Thyroid gland (tissue), 4 donors: ENCODE data around the gene PTPRN2.

Source experiments
- POLR2A ChIP-seq, 2 donors: fragments of 450-650 bp; IDR thresholded peaks; one replicate each; pipeline ENCODE4 v1.6.1; 2017; ENCODE audit warnings: antibody characterized with exemption in 2 of 2, mild to moderate bottlenecking in 2 of 2, moderate library complexity in 1 of 2
- TF ChIP-seq, protein P1 (sequence below), 6 experiments: fragments of 200-600 bp in 3 of 6; fragments of 450-650 bp in 3 of 6; sonication (generic) in 3 of 6; IDR thresholded peaks; one replicate each; pipeline ENCODE4 v1.5.1; 2016 to 2019; ENCODE audit warnings: antibody characterized with exemption in 6 of 6, mild to moderate bottlenecking in 2 of 6, inconsistent platforms in 1 of 6, moderate library complexity in 1 of 6

DNA sequence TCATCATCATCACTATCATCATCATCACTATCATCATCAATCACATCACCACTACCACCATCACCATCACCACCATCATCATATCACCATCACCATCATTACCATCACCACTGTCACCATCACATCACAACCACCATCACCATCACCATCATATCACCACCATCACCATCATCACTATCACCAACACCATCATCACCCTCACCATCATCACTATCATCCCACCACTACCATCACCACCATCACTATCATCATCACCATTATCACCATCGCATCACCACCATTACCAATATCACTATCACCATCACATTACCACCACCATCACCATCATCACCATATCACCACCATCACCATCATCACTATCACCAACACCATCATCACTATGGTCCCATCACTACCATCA lies 539.1 kb downstream of the PTPRN2 start:
- TF ChIP-seq POLR2A (IDR thresholded peaks at IDR 0.05): no peak
- TF ChIP-seq, protein P1, sequence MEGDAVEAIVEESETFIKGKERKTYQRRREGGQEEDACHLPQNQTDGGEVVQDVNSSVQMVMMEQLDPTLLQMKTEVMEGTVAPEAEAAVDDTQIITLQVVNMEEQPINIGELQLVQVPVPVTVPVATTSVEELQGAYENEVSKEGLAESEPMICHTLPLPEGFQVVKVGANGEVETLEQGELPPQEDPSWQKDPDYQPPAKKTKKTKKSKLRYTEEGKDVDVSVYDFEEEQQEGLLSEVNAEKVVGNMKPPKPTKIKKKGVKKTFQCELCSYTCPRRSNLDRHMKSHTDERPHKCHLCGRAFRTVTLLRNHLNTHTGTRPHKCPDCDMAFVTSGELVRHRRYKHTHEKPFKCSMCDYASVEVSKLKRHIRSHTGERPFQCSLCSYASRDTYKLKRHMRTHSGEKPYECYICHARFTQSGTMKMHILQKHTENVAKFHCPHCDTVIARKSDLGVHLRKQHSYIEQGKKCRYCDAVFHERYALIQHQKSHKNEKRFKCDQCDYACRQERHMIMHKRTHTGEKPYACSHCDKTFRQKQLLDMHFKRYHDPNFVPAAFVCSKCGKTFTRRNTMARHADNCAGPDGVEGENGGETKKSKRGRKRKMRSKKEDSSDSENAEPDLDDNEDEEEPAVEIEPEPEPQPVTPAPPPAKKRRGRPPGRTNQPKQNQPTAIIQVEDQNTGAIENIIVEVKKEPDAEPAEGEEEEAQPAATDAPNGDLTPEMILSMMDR (IDR thresholded peaks at IDR 0.05): no peak
